Skin epidermis (tissue), 12 donors: ENCODE results near the gene LRRC57.

Experiments
- H3K27ac ChIP-seq, 21 experiments: fragments of 200-600 bp; sonication (generic) in 11 of 21; one replicate each; pipeline ENCODE4 v1.5.0; 2020; ENCODE audit warnings: mild to moderate bottlenecking in 3 of 21, inconsistent platforms in 2 of 21, moderate library complexity in 2 of 21
- H3K4me3 ChIP-seq, 7 experiments: fragments of 200-600 bp; sonication (generic) in 2 of 7; one replicate each; pipeline ENCODE4 v1.5.0; 2020; ENCODE audit warnings: inconsistent platforms in 2 of 7, mild to moderate bottlenecking in 2 of 7, moderate library complexity in 1 of 7

LRRC57 gene

DNA sequence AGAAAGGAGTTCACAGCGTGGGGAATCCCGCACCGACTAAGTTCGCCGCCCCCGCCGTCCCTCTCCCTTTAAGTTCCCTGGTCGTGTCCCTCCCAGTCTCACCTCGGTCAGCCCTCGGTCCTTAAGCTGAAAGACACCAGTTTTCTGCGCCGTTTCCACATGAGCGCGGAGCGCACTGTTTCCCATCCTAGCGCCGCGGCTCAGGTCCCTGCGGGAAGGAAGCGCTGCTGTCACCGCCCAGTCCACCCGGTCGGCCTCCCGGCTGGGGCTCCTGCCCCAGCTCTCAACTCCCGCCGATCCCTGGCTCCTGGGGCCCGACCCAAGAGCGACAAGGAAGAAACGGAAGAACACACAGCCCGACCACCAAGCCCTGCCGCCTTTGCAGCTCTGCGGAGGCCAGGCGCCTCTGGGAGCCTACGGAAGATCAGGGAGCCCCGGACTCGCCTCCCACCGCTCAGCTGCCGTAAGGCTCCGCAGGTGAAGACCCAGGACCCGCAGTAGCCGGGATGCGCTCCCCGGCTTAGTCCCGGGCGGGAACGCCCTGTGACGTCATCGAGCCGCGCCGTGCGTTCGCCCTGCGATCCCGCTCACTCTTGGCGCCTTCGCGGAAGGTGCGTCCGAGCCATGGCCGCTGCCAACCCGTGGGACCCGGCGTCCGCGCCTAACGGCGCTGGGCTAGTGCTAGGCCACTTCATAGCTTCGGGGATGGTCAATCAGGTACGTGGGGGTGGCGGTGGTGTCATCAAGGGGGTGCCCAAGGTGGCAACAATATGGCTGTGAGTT is at the start of gene LRRC57, which contains the start of gene HAUS2:
Gene LRRC57 (minus strand): TSS at position 545 of the 783 bp plus-strand sequence. CDS start 359 bp downstream, at position 186.
Gene HAUS2 (plus strand): TSS at position 590 of the 783 bp plus-strand sequence. CDS start 35 bp downstream, at position 625.
- peak within 1 kb of the TSS; percentile 65 to 98 (median 90) for H3K27ac ChIP-seq
- H3K4me3 ChIP-seq, result peak within 1 kb of the TSS; percentile 76 to 98 (median 82)

DNA sequence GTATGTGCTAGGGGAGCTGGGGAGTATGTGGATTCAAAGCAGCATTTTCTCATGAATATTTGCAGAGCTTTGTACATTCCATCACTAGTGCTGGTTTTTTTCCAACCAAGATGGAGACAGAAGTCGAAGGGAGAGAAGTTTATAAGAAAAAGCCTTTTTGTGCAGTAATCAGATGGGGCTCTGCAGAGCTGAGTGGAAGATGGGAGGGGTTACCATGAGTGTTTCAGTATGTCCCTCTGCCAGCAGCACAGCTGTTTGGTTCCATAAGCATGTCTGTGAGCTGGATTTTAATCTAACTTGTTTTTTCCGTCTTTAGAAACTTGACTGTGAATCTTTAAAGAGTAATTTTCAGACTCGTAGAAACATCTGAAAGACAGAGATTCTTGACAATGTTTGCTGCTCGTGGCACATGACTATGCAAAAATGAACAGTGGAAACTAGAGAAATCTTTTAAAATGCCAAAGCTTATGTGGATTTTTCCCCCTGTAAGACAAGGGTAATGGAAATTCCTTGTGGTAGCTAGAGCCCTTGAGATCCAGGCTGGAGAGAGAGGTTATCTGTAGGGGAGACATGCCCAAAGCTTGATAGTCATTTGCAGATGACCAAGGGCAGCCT is 47.1 kb upstream of the LRRC57 start:
- H3K4me3 ChIP-seq, result no peak overlapping the region

DNA sequence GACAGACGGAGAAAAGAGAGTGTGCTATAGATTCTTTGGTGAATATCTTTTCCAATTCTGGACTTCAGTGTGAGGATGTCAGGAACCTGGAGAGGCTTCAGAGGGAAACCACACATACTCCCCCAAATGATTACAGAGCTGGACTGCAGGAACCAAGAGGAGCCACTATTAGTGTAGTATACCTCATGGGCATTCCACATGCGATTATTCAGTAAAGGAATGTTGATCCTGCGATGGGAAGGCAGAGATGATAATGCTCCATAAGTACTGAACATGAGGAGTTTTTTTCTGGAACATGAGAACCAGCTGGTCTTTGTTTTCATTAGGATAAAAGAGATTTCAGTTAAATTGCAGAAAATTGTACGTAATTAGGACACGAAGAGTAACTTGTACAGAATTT is 45.5 kb upstream of the LRRC57 start:
- peak overlapping the region in 13 of 21 experiments; percentile 18 to 68 (median 53) for H3K27ac ChIP-seq
- H3K4me3 ChIP-seq, result no peak overlapping the region

More for the DNA sequence above, 47.1 kb upstream of the LRRC57 start:
- H3K27ac ChIP-seq, result peak overlapping the region in 5 of 21 experiments; percentile 7 to 58 (median 28)

DNA sequence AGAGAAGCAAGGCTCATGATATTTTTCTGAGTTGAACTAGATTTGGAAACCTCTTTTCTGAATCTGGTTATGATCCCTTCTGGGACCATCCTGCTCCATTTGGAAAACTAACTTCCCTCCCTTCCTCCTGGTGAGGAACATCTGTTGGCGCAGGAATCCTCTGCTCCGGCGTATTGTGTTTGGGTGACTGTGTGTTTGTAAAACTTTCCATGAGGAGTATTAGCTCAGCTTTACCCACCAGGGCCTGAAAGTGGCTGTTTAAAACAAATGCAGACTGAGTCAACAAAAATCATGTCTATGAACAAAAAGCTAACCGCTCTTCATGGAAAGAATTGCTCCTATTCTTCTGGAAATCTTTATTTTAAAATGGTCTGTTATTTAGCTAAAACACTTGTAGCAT is 44.5 kb upstream of the LRRC57 start:
- no peak overlapping the region for H3K4me3 ChIP-seq

DNA sequence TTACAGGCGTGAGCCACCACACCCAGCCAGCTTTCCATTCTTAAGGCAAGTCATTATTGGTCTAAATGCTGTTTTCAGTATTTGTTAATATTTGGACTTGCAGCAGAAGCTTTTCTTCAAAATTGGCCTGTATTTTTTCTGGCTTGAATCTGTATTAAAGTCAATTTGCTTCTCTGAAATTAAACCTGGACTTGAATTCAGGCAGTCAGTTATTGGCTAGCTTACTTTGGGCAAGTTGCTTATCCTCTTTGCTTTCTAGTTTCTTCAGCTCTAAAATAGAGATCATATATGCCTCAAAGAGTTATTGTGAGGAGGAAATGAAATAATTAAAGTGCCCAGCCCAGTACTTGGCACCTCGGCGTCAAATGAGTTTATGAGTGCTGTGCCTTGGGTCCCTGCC is 44.1 kb upstream of the LRRC57 start:
- Histone ChIP-seq H3K27ac (peak overlapping the region in 14 of 21 experiments; percentile 10 to 66 (median 52)), H3K4me3 (no peak overlapping the region)

More for the DNA sequence above, 44.5 kb upstream of the LRRC57 start:
- peak overlapping the region in 15 of 21 experiments; percentile 10 to 68 (median 52) for H3K27ac ChIP-seq

DNA sequence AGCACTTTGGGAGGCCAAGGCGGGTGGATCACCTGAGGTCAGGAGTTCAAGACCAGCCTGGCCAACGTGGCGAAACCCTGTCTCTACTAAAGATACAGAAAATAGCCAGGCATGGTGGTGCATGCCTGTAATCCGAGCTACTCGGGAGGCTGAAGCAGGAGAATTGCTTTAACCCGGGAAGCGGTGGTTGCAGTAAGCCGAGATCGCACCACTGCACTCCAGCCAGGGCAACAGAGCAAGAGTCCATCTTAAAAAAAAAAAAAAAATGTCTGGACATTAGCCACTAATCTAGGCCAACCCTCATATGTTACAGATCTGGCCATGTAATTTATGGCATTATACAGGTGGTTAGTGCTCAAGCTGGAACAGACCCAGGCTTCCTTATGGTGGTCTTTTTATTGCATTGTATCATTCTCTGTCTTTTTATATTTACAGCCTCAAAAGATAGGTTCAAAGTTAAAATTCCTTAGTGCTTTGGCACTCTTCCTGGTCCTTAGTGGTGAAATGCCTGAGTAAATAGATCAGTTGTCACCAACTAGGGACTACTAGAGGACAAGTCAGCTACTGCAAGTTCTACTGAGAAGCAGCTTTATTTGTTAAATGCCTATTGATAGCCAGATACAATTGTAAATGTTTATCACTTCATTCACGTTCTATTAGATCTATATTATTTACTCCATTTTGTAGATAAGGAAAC is 42.8 kb upstream of the LRRC57 start:
- Histone ChIP-seq H3K4me3 (no peak overlapping the region), H3K27ac (peak overlapping the region in 1 of 21 experiments; percentile 66)

DNA sequence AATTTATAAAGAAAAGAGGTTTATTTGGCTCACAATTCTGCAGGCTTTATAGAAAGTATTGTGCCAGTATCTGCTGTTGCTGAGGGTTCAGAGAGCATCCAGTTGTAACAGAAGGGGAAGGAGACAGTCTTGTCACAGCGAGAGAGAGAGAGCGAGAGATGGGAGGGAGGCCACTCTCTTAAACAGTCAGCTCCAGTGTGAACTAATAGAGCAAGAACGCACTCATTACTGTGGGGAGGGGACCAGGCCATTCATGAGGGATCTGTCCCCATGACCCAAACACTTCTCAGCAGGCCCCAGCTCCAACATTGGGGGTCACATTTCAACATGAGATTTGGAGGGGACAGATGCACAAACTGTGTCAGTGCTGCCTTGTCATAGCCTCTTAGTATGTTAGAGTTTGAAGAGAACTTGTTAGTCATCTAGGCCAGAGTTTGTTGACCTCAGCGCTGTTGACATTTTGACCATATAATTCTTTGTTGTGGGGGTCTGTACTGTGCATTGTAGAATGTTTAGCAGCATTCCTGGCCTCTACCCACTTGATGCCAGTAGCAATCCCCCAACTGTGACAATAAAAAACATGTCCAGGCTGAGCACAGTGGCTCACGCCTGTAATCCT is 42.1 kb upstream of the LRRC57 start:
- no peak overlapping the region for H3K27ac ChIP-seq

DNA sequence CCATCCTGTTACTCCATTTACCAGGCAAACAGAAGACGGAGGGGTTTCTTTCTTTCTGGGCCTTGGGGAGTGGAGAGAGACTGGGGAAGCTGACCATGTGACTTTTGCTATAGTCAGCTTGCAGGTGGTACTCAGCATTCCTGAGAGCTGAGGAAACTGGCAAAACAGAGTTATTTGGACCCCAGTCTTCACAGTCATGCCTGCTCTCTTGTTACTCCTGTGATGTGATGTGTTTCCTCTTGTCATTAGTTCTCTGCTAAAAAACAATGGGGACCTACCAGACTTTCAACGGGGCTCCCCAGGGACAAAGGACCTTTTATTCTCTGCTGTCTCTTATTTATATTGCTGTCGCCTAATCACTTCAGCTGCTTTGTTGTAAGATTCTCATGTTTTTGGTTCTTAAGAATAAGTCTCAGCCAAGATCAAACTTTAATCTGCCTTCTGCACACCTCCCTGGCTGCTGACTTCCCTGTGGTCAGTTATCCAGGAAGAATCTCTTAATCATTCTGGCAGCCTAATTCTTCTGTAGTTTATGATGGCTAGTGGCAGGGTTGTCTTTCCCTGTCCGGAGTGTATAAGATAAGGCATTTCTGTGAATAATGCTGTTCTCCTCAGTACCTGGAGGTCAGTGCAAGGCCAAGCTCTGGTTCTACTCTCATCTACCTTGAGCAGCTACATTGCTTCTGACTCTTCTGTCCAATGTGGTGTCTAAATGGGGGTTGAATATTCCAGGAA is 35.6 kb upstream of the LRRC57 start:
- H3K27ac ChIP-seq, result peak overlapping the region in 2 of 21 experiments; percentile 15 to 16

More for the DNA sequence above, 42.1 kb upstream of the LRRC57 start:
- H3K4me3 ChIP-seq, result no peak overlapping the region

DNA sequence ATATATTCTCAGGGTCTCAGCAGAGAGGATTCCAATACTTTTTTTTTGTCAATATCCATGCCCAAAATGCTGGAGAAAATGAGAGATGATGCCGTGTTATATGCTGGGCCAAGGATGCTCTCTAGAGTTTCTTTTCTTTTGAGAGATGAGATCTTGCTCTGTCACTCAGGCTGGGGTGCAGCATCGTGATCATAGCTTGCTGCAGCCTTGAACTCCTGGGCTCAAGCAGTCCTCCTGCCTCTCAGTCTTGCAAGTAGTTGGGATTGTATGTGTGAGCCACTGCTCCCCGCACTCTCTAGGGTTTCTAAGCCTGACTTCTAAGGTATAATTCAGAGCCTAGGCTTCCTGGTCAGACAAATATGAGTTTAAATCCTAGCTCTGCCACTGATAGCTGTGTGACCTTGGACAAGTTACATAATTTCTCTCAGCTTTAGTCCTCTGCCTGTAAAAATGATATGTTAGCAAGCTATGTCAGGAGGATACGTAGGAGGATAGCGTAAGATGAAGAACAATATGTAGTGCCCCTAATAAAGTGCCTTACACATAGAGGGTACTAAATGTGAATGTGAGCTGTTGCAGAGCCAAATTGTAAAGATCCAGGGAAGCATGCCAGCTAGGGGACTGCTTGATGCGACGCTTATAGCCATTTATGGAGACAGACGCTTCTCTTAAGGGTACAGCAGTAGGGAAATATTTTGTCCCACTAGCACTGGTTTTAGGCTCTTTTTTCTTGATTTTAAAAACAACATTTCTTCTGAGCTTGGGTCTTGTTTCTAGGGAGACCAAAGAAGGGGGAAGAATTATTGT is 34.2 kb upstream of the LRRC57 start:
- no peak overlapping the region for H3K4me3 ChIP-seq
- H3K27ac ChIP-seq, result no peak overlapping the region

More for the DNA sequence above, 35.6 kb upstream of the LRRC57 start:
- no peak overlapping the region for H3K4me3 ChIP-seq

DNA sequence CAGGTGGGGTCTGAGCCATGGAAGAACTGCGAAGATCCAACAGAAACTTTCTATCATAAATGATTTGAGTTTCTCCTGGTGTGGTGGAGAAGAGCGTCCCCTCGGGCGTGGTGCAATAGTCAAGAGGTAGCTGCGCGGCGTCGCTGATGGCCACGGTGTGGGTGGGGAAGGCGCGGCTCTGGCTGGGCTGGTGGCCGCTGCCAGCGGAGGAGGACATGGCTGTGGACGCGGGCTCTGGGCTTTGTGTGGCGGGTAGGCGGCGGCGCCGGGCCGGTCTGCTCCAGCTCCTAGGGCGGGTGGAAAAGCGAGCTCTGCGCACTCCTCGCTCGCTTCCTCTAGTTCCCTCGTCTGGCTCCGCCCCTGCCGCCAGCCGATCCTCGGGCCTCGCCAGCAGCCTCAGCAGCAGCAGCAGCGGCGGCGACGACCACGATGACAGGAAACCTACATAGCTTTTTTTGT is 32.7 kb upstream of the LRRC57 start:
- peak overlapping the region in 17 of 21 experiments; percentile 9 to 83 (median 71) for H3K27ac ChIP-seq
- peak overlapping the region; percentile 25 to 38 (median 34) for H3K4me3 ChIP-seq

DNA sequence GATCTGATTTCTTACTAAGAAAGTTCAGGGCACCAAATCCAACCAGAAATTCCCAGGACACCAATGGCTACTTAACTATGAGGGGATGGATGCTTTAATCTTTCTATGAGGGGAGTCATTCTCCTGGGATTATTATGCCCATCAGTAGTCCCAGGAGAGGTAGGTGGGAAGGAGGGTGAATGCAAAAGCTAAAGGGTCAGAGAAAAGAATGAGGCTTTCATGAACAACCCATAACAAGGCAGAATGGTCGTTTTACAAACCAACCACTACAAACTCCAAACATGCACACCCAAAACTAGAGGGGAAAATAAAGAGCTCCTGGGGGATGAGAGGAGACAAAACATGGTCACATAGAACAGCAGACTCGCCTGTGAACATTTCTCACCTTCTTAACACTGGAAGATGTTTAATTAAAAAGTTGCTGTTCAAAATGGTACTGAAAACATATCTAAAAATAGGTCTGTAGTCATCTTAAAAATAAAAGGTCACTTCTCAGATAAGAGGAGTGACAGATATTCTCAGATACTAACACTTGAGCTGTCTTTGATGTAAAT is 30.5 kb upstream of the LRRC57 start:
- no peak overlapping the region for H3K4me3 ChIP-seq
- H3K27ac ChIP-seq, result no peak overlapping the region

DNA sequence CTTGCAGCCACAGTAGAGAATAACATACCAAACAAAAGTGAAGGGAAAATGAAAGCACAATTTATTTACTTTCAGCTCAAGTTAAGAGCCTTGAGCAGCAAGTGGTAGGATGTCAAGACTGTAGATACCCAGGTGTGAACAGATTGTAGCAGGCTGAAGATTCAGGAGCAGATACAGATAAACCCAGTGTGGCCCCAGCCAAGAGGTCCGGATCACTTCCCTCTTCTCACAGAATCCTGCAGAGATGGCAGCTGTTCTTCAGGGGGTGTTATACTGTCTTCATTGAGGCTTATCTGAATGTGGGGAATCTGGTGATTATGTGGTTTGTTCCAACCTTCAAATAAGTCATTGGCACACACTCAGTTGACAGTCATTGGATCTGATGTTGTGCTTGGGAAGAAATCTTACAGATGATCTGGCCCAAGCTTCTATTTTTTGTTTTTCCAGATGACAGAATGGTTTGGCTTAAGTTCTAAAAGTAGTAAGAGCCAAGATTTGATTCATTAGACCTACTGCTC is 29.0 kb upstream of the LRRC57 start:
- Histone ChIP-seq H3K4me3 (no peak overlapping the region), H3K27ac (peak overlapping the region in 4 of 21 experiments; percentile 13 to 36 (median 22))

DNA sequence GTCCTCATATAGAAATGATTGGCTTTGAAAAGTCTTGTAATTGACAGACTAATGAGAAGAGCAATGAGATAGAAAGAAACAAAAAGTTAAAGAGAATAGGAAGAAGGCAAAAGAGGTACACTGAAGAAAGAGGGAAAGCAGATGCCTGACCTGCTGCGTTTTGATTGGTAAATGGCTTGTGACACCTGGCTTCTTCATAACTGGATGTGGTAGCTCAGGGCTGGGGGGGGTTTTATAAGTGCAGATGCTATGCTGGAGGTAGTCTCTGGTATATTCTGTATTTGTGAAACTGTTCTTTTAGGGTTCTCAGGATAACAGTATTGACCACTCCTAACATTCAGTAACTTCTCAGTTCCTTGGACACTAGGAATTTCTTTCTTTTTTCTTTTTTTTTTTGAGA is 28.2 kb upstream of the LRRC57 start:
- H3K4me3 ChIP-seq, result peak overlapping the region in 2 of 7 experiments; percentile 87 to 91
- peak overlapping the region in 1 of 21 experiments; percentile 36 for H3K27ac ChIP-seq

DNA sequence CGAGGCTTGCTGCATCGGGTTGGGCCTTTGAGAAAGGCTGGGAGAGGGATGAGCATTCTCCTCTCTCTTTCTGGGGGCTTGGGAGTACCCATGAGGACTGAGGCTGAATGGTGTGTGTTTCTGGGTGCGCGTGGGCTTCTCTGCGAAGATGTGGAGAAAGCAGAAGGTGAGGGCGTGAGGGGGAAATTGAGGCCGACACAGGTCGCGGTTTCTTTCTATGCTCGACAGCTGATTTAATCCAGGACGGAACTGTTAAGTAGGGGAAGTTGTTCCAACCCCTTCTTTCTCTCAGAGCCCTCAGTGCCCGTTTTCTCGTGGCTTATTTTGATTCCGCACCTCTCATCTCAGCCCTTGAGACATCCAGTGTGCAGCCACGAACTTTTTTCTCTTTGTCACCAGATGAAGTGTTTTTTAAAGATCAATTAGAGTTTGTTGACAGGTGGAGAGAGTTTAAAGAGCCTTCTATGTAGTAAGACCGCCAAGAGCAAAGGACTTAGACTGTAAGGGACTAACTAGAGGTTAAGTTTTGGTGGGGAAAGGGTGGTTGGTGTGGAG is 27.5 kb upstream of the LRRC57 start:
- H3K27ac ChIP-seq, result peak overlapping the region; percentile 52 to 92 (median 77)

DNA sequence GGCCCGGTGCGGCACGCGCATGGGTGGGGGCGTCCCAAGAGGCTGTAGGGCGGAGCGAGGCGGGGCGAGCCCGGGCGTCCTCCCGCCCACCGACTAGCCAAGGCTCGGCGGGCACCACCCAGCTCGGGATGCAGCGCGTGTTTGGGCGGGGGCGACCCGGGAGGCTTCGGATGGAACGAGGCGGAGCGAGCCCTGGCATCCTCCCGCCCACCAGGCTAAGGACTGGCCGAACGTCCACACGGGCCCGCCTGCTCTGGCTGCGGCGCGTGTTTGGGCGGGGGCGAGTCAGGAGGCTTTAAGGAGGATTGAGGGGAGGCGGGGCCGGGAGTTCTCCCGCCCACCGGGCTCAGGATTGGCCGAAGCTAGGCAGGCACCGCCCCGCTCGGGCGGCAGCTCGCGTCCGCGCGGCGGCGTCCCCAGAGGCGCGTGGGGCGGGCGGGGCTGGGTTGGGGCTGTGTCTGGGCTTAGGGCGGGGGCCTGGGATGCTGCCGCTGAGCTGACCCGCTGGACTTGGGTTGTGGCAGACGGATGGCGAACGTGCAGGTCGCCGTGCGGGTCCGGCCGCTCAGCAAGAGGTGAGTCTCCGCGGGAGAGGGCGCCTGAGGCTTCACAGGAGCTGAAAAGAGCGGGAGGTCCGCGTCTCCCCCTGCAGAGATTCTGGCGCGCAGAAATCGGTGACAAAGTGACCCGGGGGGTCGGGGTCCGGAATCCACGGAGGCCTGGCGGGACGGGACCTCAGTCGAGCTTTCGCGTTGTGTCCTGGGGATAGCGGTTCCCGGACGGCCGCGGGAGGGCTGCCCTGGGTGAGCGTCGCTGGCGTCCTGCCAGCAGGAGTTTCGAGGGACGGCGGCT is 26.8 kb upstream of the LRRC57 start, which contains the start of gene STARD9:
Gene STARD9 (plus strand): TSS at position 419 of the 852 bp plus-strand sequence. CDS start 110 bp downstream, at position 529.
- peak within 1 kb of the TSS; percentile 65 to 91 (median 80) for H3K4me3 ChIP-seq
- H3K27ac ChIP-seq, result peak within 1 kb of the TSS; percentile 52 to 92 (median 77)

More for the DNA sequence above, 27.5 kb upstream of the LRRC57 start:
- peak overlapping the region; percentile 65 to 91 (median 80) for H3K4me3 ChIP-seq

DNA sequence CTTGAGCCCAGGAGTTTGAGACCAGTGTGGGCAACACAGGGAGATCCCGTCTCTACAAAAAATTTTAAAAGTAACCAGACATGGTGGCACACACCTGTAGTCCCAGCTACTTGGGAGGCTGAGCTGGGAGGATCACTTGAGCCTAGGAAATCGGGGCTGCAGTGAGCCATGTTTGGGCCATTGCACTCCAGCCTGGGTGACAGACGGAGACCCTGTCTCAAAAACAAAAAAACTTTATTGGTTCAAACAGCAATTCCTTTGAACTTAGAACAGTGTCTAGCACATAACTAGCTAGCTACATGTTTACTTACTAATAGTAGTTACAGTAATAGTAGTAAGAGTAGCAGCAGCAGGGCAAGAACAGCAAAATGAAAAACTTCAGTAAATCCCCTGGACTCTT is 10.1 kb upstream of the LRRC57 start:
- Histone ChIP-seq H3K4me3 (no peak overlapping the region), H3K27ac (no peak overlapping the region)
